A549 (cell line): Measurements from ENCODE around the gene FARP2.

ENCODE experiments used
- POLR2A ChIP-seq: IDR thresholded peaks from 2 replicates; pipeline ENCODE4 v1.6.1; 2012; ENCODE audit warnings: mild to moderate bottlenecking, low read length
- RAD21 ChIP-seq, 2 experiments: fragments of >200 bp in 1 of 2; sonication (Bioruptor Twin) in 1 of 2; formaldehyde crosslinking in 1 of 2; IDR thresholded peaks in 1 of 2; conservative IDR thresholded peaks in 1 of 2; 2 replicates in 1 of 2; 3 replicates in 1 of 2; pipeline ENCODE4 v1.6.1; 2012 to 2018; ENCODE audit warnings: inconsistent platforms in 1 of 2
- TF ChIP-seq, protein P1 (sequence below): fragments of 200-600 bp; sonication (generic); IDR thresholded peaks from 2 replicates; pipeline ENCODE4 v1.6.1; 2016; ENCODE audit warnings: antibody characterized with exemption, mild to moderate bottlenecking, moderate library complexity

DNA sequence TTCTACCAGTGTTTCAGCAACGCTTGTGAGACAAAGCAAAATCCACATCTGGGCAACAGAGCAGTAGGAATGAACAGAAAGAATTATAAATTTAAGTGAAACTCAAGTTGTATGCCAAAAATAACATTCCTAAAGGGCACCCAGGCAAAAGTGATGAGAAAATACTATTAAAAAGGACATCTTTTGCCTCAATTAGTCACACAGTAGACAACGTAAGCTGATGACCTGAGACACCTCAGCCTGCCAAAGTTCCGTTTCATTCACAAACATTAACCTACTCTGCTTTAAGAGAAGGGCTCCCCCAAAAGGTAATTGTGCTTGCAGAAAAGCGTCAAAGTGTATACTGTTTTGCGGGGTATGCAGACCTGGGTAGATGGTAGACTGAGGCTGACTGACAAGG, 47.8 kb upstream of the FARP2 start:
- no peak for TF ChIP-seq POLR2A
- TF ChIP-seq, protein P1, sequence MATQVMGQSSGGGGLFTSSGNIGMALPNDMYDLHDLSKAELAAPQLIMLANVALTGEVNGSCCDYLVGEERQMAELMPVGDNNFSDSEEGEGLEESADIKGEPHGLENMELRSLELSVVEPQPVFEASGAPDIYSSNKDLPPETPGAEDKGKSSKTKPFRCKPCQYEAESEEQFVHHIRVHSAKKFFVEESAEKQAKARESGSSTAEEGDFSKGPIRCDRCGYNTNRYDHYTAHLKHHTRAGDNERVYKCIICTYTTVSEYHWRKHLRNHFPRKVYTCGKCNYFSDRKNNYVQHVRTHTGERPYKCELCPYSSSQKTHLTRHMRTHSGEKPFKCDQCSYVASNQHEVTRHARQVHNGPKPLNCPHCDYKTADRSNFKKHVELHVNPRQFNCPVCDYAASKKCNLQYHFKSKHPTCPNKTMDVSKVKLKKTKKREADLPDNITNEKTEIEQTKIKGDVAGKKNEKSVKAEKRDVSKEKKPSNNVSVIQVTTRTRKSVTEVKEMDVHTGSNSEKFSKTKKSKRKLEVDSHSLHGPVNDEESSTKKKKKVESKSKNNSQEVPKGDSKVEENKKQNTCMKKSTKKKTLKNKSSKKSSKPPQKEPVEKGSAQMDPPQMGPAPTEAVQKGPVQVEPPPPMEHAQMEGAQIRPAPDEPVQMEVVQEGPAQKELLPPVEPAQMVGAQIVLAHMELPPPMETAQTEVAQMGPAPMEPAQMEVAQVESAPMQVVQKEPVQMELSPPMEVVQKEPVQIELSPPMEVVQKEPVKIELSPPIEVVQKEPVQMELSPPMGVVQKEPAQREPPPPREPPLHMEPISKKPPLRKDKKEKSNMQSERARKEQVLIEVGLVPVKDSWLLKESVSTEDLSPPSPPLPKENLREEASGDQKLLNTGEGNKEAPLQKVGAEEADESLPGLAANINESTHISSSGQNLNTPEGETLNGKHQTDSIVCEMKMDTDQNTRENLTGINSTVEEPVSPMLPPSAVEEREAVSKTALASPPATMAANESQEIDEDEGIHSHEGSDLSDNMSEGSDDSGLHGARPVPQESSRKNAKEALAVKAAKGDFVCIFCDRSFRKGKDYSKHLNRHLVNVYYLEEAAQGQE: no peak
- TF ChIP-seq RAD21 (conservative IDR thresholded peaks at IDR 0.05 in 1 of 2, IDR thresholded peaks at IDR 0.05 in 1 of 2): no peak
